ENCODE data around the gene GK.
"Not testable (repeated sequence)": the region's sequence is repeated elsewhere in the genome, so short reads cannot be mapped to it uniquely, and the experiment has no call there.

GK gene

GRCh38 chrX:30693999-30694650 is 40.9 kb downstream of the GK start:
- DNase-seq (ENCODE audit: low read depth in 2 of 3, low spot score in 1 of 3) = no peak

- no peak for DNase-seq (ENCODE audit: low read depth in 2 of 3, low spot score in 1 of 3)
Observed at GRCh38 chrX:30702736-30703135, 49.5 kb downstream of the GK start.

GRCh38 chrX:30706216-30706775 is 53.1 kb downstream of the GK start:
- DNase-seq (ENCODE audit: low read depth in 2 of 3, low spot score in 1 of 3) = no peak

DNA sequence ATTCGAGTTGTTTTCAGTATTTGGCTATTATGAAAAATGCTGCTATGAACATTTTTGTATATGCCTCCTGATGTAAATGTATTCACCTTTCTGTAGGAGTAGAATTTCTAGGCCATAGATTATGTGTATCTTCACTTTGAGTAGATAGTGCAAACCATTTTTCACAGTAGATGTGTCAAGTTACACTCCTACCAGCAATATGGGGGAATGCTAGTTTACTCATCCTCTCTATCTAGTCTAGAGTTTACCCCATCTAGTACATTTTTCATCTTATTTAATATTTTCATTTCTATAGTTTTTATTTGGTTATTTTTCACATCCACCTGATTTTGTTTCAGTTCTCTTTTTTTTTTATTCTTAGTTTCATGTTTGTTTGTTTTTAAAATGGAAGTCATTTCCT is 59.0 kb downstream of the GK start:
- no peak for DNase-seq (ENCODE audit: low read depth in 2 of 3, low spot score in 1 of 3)

DNA sequence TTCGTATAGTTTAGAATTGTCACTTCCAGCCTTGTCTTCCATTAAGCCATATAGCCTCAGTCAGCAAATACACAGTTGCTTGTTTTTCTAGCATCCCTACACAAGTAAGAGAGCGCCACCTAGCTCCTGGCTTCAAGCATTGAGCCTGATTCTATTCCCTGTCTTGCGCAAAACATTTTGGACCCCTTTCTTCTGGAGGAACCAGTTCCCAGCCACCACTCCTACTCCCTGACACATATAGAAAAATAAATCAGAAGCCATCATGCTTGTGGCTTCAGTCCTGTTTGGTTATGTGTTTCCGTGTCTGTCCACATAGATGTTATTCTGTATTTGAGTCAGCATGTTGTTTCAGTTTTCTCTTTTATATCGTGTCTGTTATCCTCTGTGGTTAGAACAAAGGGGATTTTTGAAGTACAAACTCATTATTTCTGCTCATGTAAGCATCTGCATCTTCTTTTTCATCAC is 59.9 kb downstream of the GK start:
- DNase-seq (ENCODE audit: low read depth in 2 of 3, low spot score in 1 of 3) = peak; percentile 23 to 39 (median 25)

GRCh38 chrX:30714138-30714537 is 60.9 kb downstream of the GK start:
- no peak for DNase-seq (ENCODE audit: low read depth in 2 of 3, low spot score in 1 of 3)

DNA sequence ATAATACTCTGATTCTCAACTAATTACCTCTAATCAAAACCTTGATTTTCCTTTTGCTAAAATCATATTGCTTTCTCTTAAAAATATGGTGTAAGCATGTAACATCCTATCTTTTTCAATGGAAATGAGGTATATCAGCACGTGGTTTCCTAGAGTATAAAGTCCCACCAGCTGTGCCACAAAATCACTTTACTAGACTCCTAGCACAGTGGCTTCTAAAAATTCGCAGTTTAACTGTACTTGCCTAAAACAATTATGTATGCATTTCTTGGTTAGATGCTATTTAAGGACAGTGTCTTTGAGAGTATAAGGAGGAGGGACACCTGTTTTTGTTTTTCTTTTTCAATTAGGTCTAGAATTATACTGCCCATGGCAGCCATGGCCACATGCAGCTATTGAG is 62.8 kb downstream of the GK start:
- DNase-seq (ENCODE audit: low read depth in 2 of 3, low spot score in 1 of 3) = no peak

DNA sequence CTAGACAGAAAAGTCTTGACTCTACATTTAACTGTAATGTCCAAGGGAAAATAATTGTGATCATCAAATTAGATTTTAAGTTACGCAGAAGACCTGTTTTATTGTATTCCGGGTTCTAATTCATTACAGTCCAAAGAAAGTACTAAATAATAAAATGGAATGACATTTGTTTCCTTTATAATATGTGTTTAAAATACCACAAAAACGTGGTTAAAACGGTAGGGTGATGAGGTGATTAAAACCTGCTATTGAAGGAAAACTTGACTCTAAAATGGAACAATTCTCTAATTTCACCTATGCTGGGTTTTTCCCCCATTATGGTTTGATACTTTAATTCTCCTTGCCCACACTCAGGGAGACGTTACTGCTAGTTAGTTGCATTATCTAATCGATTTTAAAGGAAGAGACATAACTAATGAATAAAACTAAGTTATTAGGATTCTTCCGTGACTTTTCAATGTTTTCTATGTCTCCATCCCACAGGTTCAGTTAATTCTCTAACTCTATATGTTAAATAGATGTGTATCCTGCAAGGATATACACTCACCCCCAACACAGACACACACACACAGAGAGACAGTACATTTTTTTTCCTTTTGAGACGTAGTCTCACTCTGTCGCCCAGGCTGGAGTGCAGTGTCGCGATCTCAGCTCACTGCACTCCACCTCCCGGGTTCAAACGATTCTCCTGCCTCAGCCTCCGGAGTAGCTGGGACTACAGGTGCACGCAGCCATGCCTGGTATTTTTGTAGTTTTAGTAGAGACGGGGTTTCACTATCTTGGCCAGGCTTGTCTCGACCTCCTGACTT is 80.8 kb downstream of the GK start:
- no peak for DNase-seq (ENCODE audit: low read depth in 2 of 3, low spot score in 1 of 3)

DNA sequence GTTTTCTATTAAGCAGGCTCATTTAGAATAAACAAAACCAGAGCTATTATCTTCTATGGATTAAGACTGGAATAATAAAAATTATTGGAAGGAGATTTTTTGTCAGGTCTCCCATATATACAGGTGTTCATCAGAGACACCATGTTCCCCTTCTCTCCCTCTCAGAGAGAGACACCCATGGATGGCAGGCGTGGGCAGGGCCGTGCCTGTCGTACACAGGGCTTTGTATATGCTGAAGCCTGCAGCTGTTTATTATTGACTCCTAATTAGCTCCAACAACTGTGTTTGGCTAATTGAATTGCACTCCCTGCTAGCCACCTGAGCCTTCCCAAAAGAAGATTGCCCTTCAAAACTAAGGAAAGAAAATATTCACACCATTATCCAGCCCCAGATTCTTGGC is 81.6 kb downstream of the GK start:
- no peak for DNase-seq (ENCODE audit: low read depth in 2 of 3, low spot score in 1 of 3)

GRCh38 chrX:30735839-30736238 is 82.6 kb downstream of the GK start:
- peak; percentile 57 to 81 (median 59) for DNase-seq (ENCODE audit: low read depth in 2 of 3, low spot score in 1 of 3)

DNA sequence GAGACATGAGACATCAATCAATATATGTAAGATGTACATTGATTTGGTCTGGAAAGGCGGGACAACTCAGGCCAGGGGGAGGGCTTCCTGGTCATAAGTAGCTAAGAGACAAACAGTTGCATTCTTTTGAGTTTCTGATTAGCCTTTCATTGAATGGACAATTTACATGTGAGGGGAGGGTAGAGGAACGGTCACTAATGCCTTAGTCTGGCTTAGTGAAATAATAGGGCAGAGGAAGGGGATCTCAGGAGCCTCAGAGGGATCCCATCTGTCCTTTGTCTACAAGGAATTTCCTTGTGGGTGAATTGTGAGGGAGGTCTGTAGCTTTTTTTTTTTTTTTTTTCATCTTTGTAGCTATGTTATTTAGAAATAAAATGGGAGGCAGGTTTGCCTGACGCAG is 88.3 kb downstream of the GK start:
- DNase-seq (ENCODE audit: low read depth in 2 of 3, low spot score in 1 of 3) = no peak

- no peak for DNase-seq (ENCODE audit: low read depth in 2 of 3, low spot score in 1 of 3)
Observed at GRCh38 chrX:30748342-30748960, 95.2 kb downstream of the GK start.

GRCh38 chrX:30751497-30751896 is 98.3 kb downstream of the GK start:
- no peak for DNase-seq (ENCODE audit: low read depth in 2 of 3, low spot score in 1 of 3)

DNA sequence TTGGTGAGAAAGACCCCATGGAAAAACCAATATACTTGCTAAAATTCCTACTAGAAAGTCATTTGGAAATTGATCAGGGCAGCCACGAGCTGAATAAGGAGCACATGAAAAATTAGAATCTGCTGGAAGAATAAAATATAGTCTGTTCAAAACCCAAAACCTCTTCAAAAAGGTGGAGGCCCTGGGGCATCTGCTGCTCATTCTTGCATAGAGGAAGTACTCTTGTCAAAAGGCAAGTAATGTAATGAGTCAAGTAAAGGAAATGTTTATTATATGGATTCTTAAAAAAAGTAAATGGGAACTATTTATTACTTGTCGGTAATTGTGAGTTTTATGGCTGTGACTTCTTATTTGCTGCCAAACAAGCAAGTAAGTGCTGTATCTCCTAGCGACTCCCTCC is 109.5 kb downstream of the GK start:
- no peak for DNase-seq (ENCODE audit: low read depth in 2 of 3, low spot score in 1 of 3)

DNA sequence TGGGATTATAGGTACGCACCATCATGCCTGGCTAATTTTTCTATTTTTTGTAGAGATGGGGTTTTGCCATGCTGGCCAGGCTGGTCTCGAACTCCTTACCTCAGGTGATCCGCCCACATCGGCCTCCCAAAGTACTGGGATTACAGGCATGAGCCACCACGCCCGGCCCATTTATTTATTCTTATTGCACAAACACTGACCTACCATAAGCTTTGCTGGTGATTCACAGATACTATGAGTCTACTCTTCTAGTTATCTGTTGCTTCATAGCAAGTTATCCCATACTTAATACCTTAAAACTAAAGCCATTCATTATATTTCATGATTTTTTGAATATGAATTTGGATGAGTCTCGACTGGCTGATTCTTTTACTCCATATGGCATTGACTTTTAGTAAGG is 120.5 kb downstream of the GK start:
- not testable (repeated sequence) for DNase-seq (ENCODE audit: low read depth in 2 of 3, low spot score in 1 of 3)

GRCh38 chrX:30777575-30777974 is 124.4 kb downstream of the GK start:
- no peak for DNase-seq (ENCODE audit: low read depth in 2 of 3, low spot score in 1 of 3)

- DNase-seq (ENCODE audit: low read depth in 2 of 3, low spot score in 1 of 3) = no peak
Observed at GRCh38 chrX:30779453-30780030, 126.3 kb downstream of the GK start.

Measured in stimulated activated CD4-positive, alpha-beta T cell treated with anti-CD3 and anti-CD28 coated beads, Interleukin-12 subunit alpha, Interleukin-12 subunit beta, amount 100 ng/mL, for 48 hours (primary cell).